Suprapubic skin (tissue), 4 donors: ENCODE results near the gene SSTR4. TPM values are rescaled to one million over a fixed set of nuclear protein-coding genes. Genes with fewer than 3 reads are reported as not detected.

Experiments
- DNase-seq, 2 donors: peaks; one replicate each; pipeline ENCODE4 v3.0.0-alpha.2; 2019; ENCODE audit warnings: low spot score in 2 of 2
- H3K27ac ChIP-seq: fragments of 200-600 bp; sonication (generic); one replicate; pipeline ENCODE4 v1.5.1; 2019
- H3K27me3 ChIP-seq: fragments of 200-600 bp; sonication (generic); one replicate; pipeline ENCODE4 v1.5.1; 2019
- H3K36me3 ChIP-seq: fragments of 200-600 bp; sonication (generic); one replicate; pipeline ENCODE4 v1.5.1; 2019
- H3K4me1 ChIP-seq: fragments of 200-600 bp; sonication (generic); one replicate; pipeline ENCODE4 v1.5.1; 2019
- H3K4me3 ChIP-seq: fragments of 200-600 bp; sonication (generic); one replicate; pipeline ENCODE4 v1.5.1; 2019; ENCODE audit warnings: mild to moderate bottlenecking
- H3K9me3 ChIP-seq: fragments of 200-600 bp; sonication (generic); one replicate; pipeline ENCODE4 v1.5.1; 2019
- CTCF ChIP-seq, 2 donors: fragments of 200-600 bp in 1 of 2; fragments of 450-650 bp in 1 of 2; sonication (generic) in 1 of 2; IDR thresholded peaks; one replicate each; pipeline ENCODE4 v1.5.1; 2016 to 2019; ENCODE audit warnings: antibody characterized with exemption in 2 of 2, mild to moderate bottlenecking in 1 of 2, moderate library complexity in 1 of 2
- EP300 ChIP-seq: sonication (generic); formaldehyde crosslinking; IDR thresholded peaks from one replicate; pipeline ENCODE4 v1.6.1; 2017; ENCODE audit warnings: antibody characterized with exemption
- POLR2A ChIP-seq, 2 donors: fragments of 450-650 bp; IDR thresholded peaks; one replicate each; pipeline ENCODE4 v1.6.1; 2017; ENCODE audit warnings: antibody characterized with exemption in 2 of 2, mild to moderate bottlenecking in 2 of 2, moderate library complexity in 2 of 2
- POLR2AphosphoS5 ChIP-seq, 3 donors: sonication (generic); formaldehyde crosslinking; IDR thresholded peaks; one replicate each; pipeline ENCODE4 v1.6.1; 2017; ENCODE audit warnings: antibody characterized with exemption in 3 of 3
- WGBS: methylation state at CpG from one replicate; pipeline ENCODE4 v1.1.5; 2018; 5-methylcytosine and 5-hydroxymethylcytosine counted together
- total RNA-seq, 4 donors: library from RNA; depleted of rRNA; stranded (reverse); fragments of >200 nt; gene quantifications; one replicate each; pipeline ENCODE4 v1.1.0, GENCODE V29; 2016

SSTR4 gene
- total RNA-seq, 4 donors from 2014 or later = not detected

- no peak for DNase-seq
- Histone ChIP-seq H3K9me3 (no peaks in the 10 kb centered on the region), H3K4me3 (no peak overlapping the region), H3K4me1 (no peaks in the 10 kb centered on the region), H3K27me3 (no peaks in the 10 kb centered on the region), H3K36me3 (no peaks in the 10 kb centered on the region), H3K27ac (no peak overlapping the region)
- TF ChIP-seq POLR2AphosphoS5 (IDR thresholded peaks at IDR 0.05) (no peak), POLR2A (IDR thresholded peaks at IDR 0.05) (no peak), EP300 (no peak), CTCF (IDR thresholded peaks at IDR 0.05) (no peak)
- 89% methylated on average over 2 of the region's 2 CpGs for WGBS
Observed at GRCh38 chr20:22998476-22998875, 36.6 kb upstream of the SSTR4 start.

DNA sequence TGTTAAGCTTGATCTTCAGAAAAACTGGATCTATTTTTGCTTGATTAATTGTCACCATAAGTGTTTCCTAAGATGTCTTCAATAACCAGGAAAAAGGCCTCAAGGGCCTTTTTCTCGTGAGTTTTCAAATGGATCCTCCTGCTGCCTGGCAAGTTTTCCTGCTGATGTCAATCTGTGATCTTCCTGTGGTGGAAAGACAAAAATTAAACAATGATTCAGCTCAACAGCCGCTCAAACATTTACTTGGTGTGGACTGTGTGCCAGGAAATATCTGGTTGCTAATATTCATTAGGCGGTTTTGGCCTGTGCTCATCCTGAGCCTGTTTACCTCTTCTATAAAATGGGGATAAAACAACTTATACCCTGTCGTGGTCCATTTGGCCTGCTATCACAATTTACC is 35.4 kb upstream of the SSTR4 start:
- Histone ChIP-seq H3K27ac (no peak overlapping the region), H3K9me3 (no peaks in the 10 kb centered on the region), H3K36me3 (no peaks in the 10 kb centered on the region), H3K4me3 (no peak overlapping the region), H3K27me3 (no peaks in the 10 kb centered on the region), H3K4me1 (no peaks in the 10 kb centered on the region)
- WGBS = 45% methylated on average over 4 of the region's 4 CpGs
- DNase-seq = no peak
- TF ChIP-seq POLR2AphosphoS5 (IDR thresholded peaks at IDR 0.05) = no peak
- TF ChIP-seq POLR2A (IDR thresholded peaks at IDR 0.05) = no peak
- TF ChIP-seq CTCF (IDR thresholded peaks at IDR 0.05) = no peak
- no peak for TF ChIP-seq EP300

DNA sequence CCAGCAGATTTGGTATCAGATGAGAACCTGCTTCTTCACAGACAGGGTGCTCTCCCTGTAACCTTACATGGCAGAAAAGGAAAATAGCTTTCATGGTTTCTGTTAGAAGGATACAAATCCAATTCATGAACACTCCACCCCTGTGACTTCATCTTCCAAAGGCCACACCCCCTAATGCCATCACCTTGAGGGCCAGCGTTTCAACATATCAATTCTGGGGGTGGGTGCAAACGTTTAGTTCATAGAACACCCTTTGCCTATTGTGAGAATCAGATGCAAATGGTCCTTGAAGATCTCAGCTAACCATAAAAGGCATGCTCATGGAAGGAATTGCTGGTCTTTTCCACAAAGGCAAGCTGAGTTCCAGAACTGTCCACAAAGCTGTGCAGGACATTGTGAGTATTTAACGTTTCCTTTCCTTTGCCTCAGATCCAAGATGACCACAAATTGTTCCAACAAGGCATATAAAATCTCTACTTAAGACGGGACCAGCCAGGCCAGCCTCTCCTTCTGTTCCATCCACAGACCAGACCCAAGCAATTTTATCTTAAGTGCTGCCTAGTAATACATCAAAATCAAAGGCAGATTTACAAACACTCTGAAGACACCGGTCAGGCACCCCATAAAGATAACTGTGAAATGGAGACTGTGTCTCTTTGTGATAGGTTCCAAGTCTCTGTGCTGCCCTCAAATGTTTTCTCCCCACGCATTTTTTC is 34.7 kb upstream of the SSTR4 start:
- no peak for DNase-seq
- H3K4me1 ChIP-seq = no peaks in the 10 kb centered on the region
- no peaks in the 10 kb centered on the region for H3K36me3 ChIP-seq
- H3K9me3 ChIP-seq = no peaks in the 10 kb centered on the region
- H3K27me3 ChIP-seq = no peaks in the 10 kb centered on the region
- H3K27ac ChIP-seq = no peak overlapping the region
- no peak for TF ChIP-seq POLR2A (IDR thresholded peaks at IDR 0.05)
- no peak for TF ChIP-seq CTCF (IDR thresholded peaks at IDR 0.05)
- TF ChIP-seq POLR2AphosphoS5 (IDR thresholded peaks at IDR 0.05) = no peak
- TF ChIP-seq EP300 = no peak
- no peak overlapping the region for H3K4me3 ChIP-seq
- WGBS = 72% methylated on average over 6 of the region's 6 CpGs

DNA sequence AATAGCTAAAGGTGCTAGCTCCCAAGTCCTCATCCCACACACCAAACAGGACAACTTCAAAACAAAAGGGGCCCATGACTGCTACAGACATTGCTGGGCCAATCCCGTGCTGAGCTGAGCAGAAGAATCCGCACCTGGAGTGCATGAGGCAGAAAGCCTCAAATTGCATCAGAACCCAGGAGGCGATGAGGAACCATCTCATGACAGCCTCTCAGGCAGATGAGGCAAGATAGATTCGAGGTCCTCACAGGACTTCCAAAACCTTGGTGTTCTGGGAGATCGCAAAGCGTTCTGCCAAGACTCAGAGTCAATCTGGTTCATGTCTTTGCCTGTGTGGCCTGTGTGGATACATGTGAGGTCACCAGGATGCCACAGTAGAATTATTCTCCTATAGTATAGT is 32.8 kb upstream of the SSTR4 start:
- no peak for DNase-seq
- Histone ChIP-seq H3K27ac (no peak overlapping the region), H3K4me3 (no peak overlapping the region), H3K36me3 (no peaks in the 10 kb centered on the region), H3K27me3 (no peaks in the 10 kb centered on the region), H3K4me1 (no peaks in the 10 kb centered on the region), H3K9me3 (no peaks in the 10 kb centered on the region)
- WGBS = 90% methylated on average over 5 of the region's 6 CpGs
- TF ChIP-seq POLR2A (IDR thresholded peaks at IDR 0.05) = no peak
- TF ChIP-seq EP300 = no peak
- no peak for TF ChIP-seq POLR2AphosphoS5 (IDR thresholded peaks at IDR 0.05)
- TF ChIP-seq CTCF (IDR thresholded peaks at IDR 0.05) = no peak

- WGBS = 81% methylated on average over 1 of the region's 1 CpG
- H3K9me3 ChIP-seq = no peaks in the 10 kb centered on the region
- no peak overlapping the region for H3K4me3 ChIP-seq
- H3K27ac ChIP-seq = no peak overlapping the region
- H3K27me3 ChIP-seq = no peaks in the 10 kb centered on the region
- H3K4me1 ChIP-seq = no peaks in the 10 kb centered on the region
- DNase-seq = no peak
- TF ChIP-seq EP300 (no peak), POLR2AphosphoS5 (IDR thresholded peaks at IDR 0.05) (no peak), CTCF (IDR thresholded peaks at IDR 0.05) (no peak), POLR2A (IDR thresholded peaks at IDR 0.05) (no peak)
- H3K36me3 ChIP-seq = no peaks in the 10 kb centered on the region
Observed at GRCh38 chr20:23003077-23003635, 32.0 kb upstream of the SSTR4 start.
